Stomach (tissue), 9 donors: ENCODE measurements around the gene PHLPP2. TPM values are rescaled to one million over a fixed set of nuclear protein-coding genes. Genes with fewer than 3 reads are reported as not detected.

ENCODE experiments used
- DNase-seq, 2 donors: peaks; one replicate each; pipeline versions ENCODE4 v3.0.0 to v3.0.0-alpha.2; 2013 to 2019
- H3K27ac ChIP-seq, 5 donors: fragments of 200-600 bp in 4 of 5; sonication (generic) in 4 of 5; one replicate each; pipeline ENCODE4 v1.5.1; 2013 to 2019; ENCODE audit warnings: mild to moderate bottlenecking in 1 of 5, moderate library complexity in 1 of 5
- H3K27me3 ChIP-seq, 3 donors: fragments of 200-600 bp; sonication (generic); one replicate each; pipeline ENCODE4 v1.5.1; 2017 to 2019; ENCODE audit warnings: mixed run types in 1 of 3
- H3K36me3 ChIP-seq, 4 donors: fragments of 200-600 bp; sonication (generic); 1 replicate in 3 of 4; 2 replicates in 1 of 4; pipeline ENCODE4 v1.5.1; 2016 to 2019
- H3K4me1 ChIP-seq, 4 donors: fragments of 200-600 bp; sonication (generic); one replicate each; pipeline ENCODE4 v1.5.1; 2016 to 2019
- H3K4me3 ChIP-seq, 4 donors: fragments of 200-600 bp; sonication (generic) in 3 of 4; one replicate each; pipeline ENCODE4 v1.5.1; 2016 to 2019; ENCODE audit warnings: mild to moderate bottlenecking in 1 of 4
- H3K9me3 ChIP-seq, 4 donors: fragments of 200-600 bp; sonication (generic); one replicate each; pipeline ENCODE4 v1.5.1; 2016 to 2019
- EP300 ChIP-seq: sonication (generic); formaldehyde crosslinking; IDR thresholded peaks from one replicate; pipeline ENCODE4 v1.6.1; 2017; ENCODE audit warnings: antibody characterized with exemption
- POLR2A ChIP-seq, 4 donors: fragments of 450-650 bp; IDR thresholded peaks; one replicate each; pipeline ENCODE4 v1.6.1; 2016; ENCODE audit warnings: antibody characterized with exemption in 4 of 4, control low read depth in 2 of 4, mild to moderate bottlenecking in 1 of 4, moderate library complexity in 1 of 4
- POLR2AphosphoS5 ChIP-seq, 3 donors: sonication (generic); formaldehyde crosslinking; IDR thresholded peaks; one replicate each; pipeline ENCODE4 v1.6.1; 2016; ENCODE audit warnings: antibody characterized with exemption in 3 of 3
- WGBS, 5 donors: extraction: QIAGEN DNeasy Blood & Tissue Kit in 3 of 5; methylation state at CpG; one replicate each; pipeline versions ENCODE4 v1.1.5 to v1.1.7; 2013 to 2018; 5-methylcytosine and 5-hydroxymethylcytosine counted together
- intact Hi-C: fragments of 100-400 bp; cut with DNase I; formaldehyde crosslinking; loops from one replicate; pipeline ENCODE4 v1.15.1; 2023; ENCODE audit warnings: low total_unique reads
- polyA plus RNA-seq, 3 donors: library from polyadenylated mRNA; stranded (reverse); fragments of 200-250 nt; gene quantifications; one replicate each; pipeline ENCODE4 v1.2.3, GENCODE V29; 2013
- total RNA-seq, 5 donors: library from RNA; depleted of rRNA; stranded (reverse); fragments of >200 nt; gene quantifications; one replicate each; pipeline versions ENCODE4 v1.1.0 to v1.2.3, GENCODE V29; 2014 to 2016
- TF ChIP-seq, protein P1 (sequence below), 7 experiments: fragments of 450-650 bp in 4 of 7; fragments of 200-600 bp in 3 of 7; sonication (generic) in 3 of 7; IDR thresholded peaks; one replicate each; pipeline ENCODE4 v1.5.1; 2016 to 2019; ENCODE audit warnings: antibody characterized with exemption in 7 of 7, control low read depth in 2 of 7, mild to moderate bottlenecking in 1 of 7
- donor health status: healthy with polysubstance abuse.
- donor health status: Bipolar disorder and iron deficiency.
- donor health status: healthy.

The PHLPP2 gene
- total and polyA plus RNA-seq, 8 donors, result 0.76 to 10.1 (median 3.6) TPM

DNA sequence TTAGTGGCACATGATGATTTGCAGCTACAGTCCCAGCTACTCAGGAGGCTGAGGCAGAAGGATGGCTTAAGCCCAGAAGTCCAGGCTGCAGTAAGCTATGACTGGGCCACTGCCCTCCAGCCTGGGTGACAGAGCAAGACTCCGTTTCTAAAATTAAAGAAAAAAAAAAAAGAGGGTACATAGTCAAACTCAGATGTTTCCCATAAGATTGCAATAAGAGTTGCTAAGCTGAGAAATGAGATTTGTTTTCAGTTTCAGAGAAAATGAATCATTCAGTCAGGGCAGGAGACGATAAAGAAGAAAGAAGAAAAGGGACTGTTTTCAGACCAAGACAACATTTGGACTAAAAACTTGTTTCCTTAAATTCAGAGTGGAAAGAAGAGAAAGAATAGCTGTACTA, 30.2 kb upstream of the PHLPP2 start:
- peaks cover 60 to 99% (median 93%) of the 10 kb centered on the region in 4 donors for H3K36me3 ChIP-seq
- H3K9me3 ChIP-seq, result no peaks in the 10 kb centered on the region
- H3K4me3 ChIP-seq, result no peak overlapping the region
- WGBS, 5 donors, result 75 to 85% (median 80%) methylated on average over 2 of the region's 2 CpGs
- no peaks in the 10 kb centered on the region for H3K27me3 ChIP-seq
- TF ChIP-seq, protein P1, sequence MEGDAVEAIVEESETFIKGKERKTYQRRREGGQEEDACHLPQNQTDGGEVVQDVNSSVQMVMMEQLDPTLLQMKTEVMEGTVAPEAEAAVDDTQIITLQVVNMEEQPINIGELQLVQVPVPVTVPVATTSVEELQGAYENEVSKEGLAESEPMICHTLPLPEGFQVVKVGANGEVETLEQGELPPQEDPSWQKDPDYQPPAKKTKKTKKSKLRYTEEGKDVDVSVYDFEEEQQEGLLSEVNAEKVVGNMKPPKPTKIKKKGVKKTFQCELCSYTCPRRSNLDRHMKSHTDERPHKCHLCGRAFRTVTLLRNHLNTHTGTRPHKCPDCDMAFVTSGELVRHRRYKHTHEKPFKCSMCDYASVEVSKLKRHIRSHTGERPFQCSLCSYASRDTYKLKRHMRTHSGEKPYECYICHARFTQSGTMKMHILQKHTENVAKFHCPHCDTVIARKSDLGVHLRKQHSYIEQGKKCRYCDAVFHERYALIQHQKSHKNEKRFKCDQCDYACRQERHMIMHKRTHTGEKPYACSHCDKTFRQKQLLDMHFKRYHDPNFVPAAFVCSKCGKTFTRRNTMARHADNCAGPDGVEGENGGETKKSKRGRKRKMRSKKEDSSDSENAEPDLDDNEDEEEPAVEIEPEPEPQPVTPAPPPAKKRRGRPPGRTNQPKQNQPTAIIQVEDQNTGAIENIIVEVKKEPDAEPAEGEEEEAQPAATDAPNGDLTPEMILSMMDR (IDR thresholded peaks at IDR 0.05), result no peak
- no peak for TF ChIP-seq POLR2AphosphoS5 (IDR thresholded peaks at IDR 0.05)
- TF ChIP-seq EP300, result no peak
- no peak for TF ChIP-seq POLR2A (IDR thresholded peaks at IDR 0.05)
- peaks cover 0 to 6% (median 0%) of the 10 kb centered on the region in 4 donors for H3K4me1 ChIP-seq
- intact Hi-C loops, result no loop called here
- no peak overlapping the region for H3K27ac ChIP-seq
- DNase-seq, result no peak

DNA sequence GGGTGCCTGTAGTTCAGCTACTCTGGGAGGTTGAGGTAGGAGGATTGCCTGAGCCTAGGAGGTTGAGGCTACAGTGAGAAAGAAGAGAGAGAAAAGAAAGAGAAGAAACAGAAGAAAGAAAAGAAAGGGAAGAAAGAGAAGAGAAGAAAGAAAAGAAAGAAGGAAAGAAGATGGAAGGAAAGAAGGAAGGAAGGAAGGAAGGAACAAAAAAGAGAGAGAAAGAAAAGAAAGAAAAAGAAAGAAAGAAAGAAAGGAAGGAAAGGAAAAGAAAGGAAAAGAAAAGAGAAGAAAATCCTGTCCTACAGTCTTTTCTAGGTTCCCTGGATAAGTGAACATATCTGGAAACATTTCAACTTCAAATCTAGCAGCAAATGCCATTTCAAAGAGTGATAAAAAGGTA, 29.6 kb upstream of the PHLPP2 start:
- intact Hi-C loops, result no loop called here
- Histone ChIP-seq H3K27me3 (no peaks in the 10 kb centered on the region), H3K27ac (no peak overlapping the region), H3K9me3 (no peaks in the 10 kb centered on the region), H3K4me1 (peaks cover 0 to 6% (median 0%) of the 10 kb centered on the region in 4 donors), H3K4me3 (no peak overlapping the region), H3K36me3 (peaks cover 60 to 99% (median 93%) of the 10 kb centered on the region in 4 donors)
- TF ChIP-seq, protein P1 (IDR thresholded peaks at IDR 0.05), result no peak
- TF ChIP-seq POLR2AphosphoS5 (IDR thresholded peaks at IDR 0.05), result no peak
- TF ChIP-seq POLR2A (IDR thresholded peaks at IDR 0.05), result no peak
- TF ChIP-seq EP300, result no peak
- DNase-seq, result no peak

DNA sequence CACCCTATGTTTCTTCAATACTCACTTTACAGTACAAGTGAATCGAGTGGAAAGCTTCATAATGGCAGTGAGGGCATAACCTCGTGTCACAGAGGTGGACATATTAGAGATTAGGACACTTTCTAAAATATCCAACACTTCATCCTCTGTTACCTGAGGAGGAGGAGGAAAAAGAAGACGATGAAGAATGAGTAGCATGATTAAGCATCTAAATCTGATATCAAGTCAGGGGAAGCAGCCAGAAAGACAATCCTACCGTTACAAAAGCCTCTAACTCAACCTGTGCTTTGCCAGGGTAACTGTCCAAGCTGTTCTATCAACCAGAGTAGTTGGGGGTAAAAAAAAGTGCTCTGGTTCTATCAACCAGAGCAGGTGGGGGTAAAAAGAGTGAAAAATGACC, 23.7 kb upstream of the PHLPP2 start:
- WGBS, 5 donors, result 75 to 80% (median 78%) methylated on average over 4 of the region's 4 CpGs
- no peak for DNase-seq
- no peak overlapping the region for H3K4me3 ChIP-seq
- H3K36me3 ChIP-seq, result peaks cover 55 to 99% (median 93%) of the 10 kb centered on the region in 4 donors
- H3K27ac ChIP-seq, result no peak overlapping the region
- no peaks in the 10 kb centered on the region for H3K27me3 ChIP-seq
- H3K9me3 ChIP-seq, result no peaks in the 10 kb centered on the region
- TF ChIP-seq POLR2A (IDR thresholded peaks at IDR 0.05), result no peak
- no peak for TF ChIP-seq POLR2AphosphoS5 (IDR thresholded peaks at IDR 0.05)
- TF ChIP-seq EP300, result no peak
- TF ChIP-seq, protein P1 (IDR thresholded peaks at IDR 0.05), result no peak
- intact Hi-C loops, result no loop called here
- no peaks in the 10 kb centered on the region for H3K4me1 ChIP-seq

DNA sequence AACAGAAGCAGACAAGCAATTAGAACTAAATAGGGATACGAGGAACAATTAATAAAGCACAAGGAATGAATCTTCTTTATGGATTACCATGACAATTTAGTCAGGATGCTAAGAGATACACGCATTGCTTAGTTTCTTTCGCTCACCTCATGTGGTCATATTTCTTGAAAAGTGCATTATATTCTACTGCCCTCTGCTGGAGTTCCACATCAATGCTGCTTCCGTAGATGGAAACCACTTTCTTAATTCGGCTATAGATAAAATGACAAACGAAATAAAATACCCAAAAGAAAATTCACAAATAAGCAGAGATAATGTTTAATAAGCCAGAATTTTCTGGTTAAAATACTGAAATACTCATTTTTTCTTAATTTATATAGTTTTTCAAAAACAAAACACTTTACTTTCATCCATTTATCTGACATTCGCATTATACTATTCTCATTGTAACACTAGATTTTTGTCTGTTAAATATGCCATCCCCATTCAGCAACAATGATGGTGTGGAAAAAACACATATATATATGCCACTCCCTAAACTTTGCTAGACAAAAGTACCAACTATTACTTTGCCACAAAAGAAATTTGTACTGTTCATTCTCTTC, 22.0 kb upstream of the PHLPP2 start:
- no peak overlapping the region for H3K27ac ChIP-seq
- H3K4me1 ChIP-seq, result no peaks in the 10 kb centered on the region
- no peaks in the 10 kb centered on the region for H3K27me3 ChIP-seq
- no peaks in the 10 kb centered on the region for H3K9me3 ChIP-seq
- TF ChIP-seq, protein P1 (IDR thresholded peaks at IDR 0.05), result peak in 4 of 7 experiments; percentile 51 to 63 (median 58)
- TF ChIP-seq POLR2AphosphoS5 (IDR thresholded peaks at IDR 0.05), result no peak
- 48 to 57% (median 54%) methylated on average over 7 of the region's 7 CpGs for WGBS, 5 donors
- no peak overlapping the region for H3K4me3 ChIP-seq
- peak in 1 of 2 donors; percentile 72 for DNase-seq
- intact Hi-C loops, result no loop called here
- H3K36me3 ChIP-seq, result peaks cover 57 to 100% (median 100%) of the 10 kb centered on the region in 4 donors
